ENCODE measurements around the gene SGMS2.

- TF ChIP-seq EZH2 (IDR thresholded peaks at IDR 0.05; ENCODE audit: borderline replicate concordance, insufficient read depth, low read depth, low read length, poor library complexity, severe bottlenecking): no peak
- no peak for TF ChIP-seq CTCF (IDR thresholded peaks at IDR 0.05)
Observed at GRCh38 chr4:107890779-107891178, 66.0 kb downstream of the SGMS2 start.

Measured in B cell (primary cell).